H9 (cell line): ENCODE measurements around the gene GET3. TPM values are rescaled to one million over a fixed set of nuclear protein-coding genes. Genes with fewer than 3 reads are reported as not detected.

Source experiments
- DNase-seq: peaks from one replicate; pipeline ENCODE4 v3.0.0-alpha.2; 2017
- H2AFZ ChIP-seq: one replicate; pipeline ENCODE4 v1.6.1; 2013; ENCODE audit warnings: mild to moderate bottlenecking, low read length, control low read depth, moderate library complexity
- H2AK5ac ChIP-seq: 2 replicates; pipeline ENCODE4 v1.6.1; 2013; ENCODE audit warnings: low read length, control low read depth, mixed read lengths; ENCODE audit not compliant: insufficient read length
- H2BK120ac ChIP-seq: one replicate; pipeline ENCODE4 v1.6.1; 2013; ENCODE audit warnings: low read depth, mild to moderate bottlenecking, low read length, control low read depth, inconsistent platforms; ENCODE audit not compliant: poor library complexity, severe bottlenecking
- H2BK12ac ChIP-seq: 2 replicates; pipeline ENCODE4 v1.6.1; 2013; ENCODE audit warnings: low read length, control low read depth, mixed read lengths, low read depth; ENCODE audit not compliant: insufficient read length
- H2BK15ac ChIP-seq: 2 replicates; pipeline ENCODE4 v1.6.1; 2013; ENCODE audit warnings: low read depth, low read length, control low read depth
- H2BK20ac ChIP-seq: one replicate; pipeline ENCODE4 v1.6.1; 2013; ENCODE audit warnings: low read depth, mild to moderate bottlenecking, low read length, control low read depth, inconsistent platforms; ENCODE audit not compliant: poor library complexity, severe bottlenecking
- H2BK5ac ChIP-seq: 2 replicates; pipeline ENCODE4 v1.6.1; 2013; ENCODE audit warnings: low read length, control low read depth, mixed read lengths; ENCODE audit not compliant: insufficient read length
- H3K14ac ChIP-seq: 2 replicates; pipeline ENCODE4 v1.6.1; 2013; ENCODE audit warnings: low read length, control low read depth; ENCODE audit not compliant: insufficient read depth
- H3K18ac ChIP-seq: 2 replicates; pipeline ENCODE4 v1.6.1; 2013; ENCODE audit warnings: low read depth, mild to moderate bottlenecking, mixed read lengths, low read length, control low read depth; ENCODE audit not compliant: insufficient read length
- H3K23ac ChIP-seq: 2 replicates; pipeline ENCODE4 v1.6.1; 2013; ENCODE audit warnings: low read length, control low read depth, mixed read lengths, low read depth; ENCODE audit not compliant: insufficient read length
- H3K23me2 ChIP-seq: 2 replicates; pipeline ENCODE4 v1.6.1; 2013; ENCODE audit warnings: low read depth, mild to moderate bottlenecking, mixed read lengths, low read length, control low read depth; ENCODE audit not compliant: insufficient read length, poor library complexity, severe bottlenecking
- H3K27ac ChIP-seq: 2 replicates; pipeline ENCODE4 v1.5.1; 2013; ENCODE audit warnings: low read length, control low read depth, mixed read lengths, low read depth; ENCODE audit not compliant: insufficient read length
- H3K27me3 ChIP-seq: 2 replicates; pipeline ENCODE4 v1.6.1; 2013; ENCODE audit warnings: low read length, control low read depth, inconsistent platforms; ENCODE audit not compliant: insufficient read depth
- H3K4ac ChIP-seq: 2 replicates; pipeline ENCODE4 v1.6.1; 2013; ENCODE audit warnings: low read depth, mild to moderate bottlenecking, control low read depth, inconsistent platforms, low read length, moderate library complexity
- H3K4me1 ChIP-seq: 2 replicates; pipeline ENCODE4 v1.6.1; 2013; ENCODE audit warnings: low read length, control low read depth, inconsistent platforms; ENCODE audit not compliant: insufficient read depth
- H3K4me2 ChIP-seq: 2 replicates; pipeline ENCODE4 v1.6.1; 2013; ENCODE audit warnings: low read length, control low read depth, mixed read lengths; ENCODE audit not compliant: insufficient read length, insufficient read depth
- H3K56ac ChIP-seq: 2 replicates; pipeline ENCODE4 v1.6.1; 2013; ENCODE audit warnings: low read depth, mild to moderate bottlenecking, mixed read lengths, low read length, control low read depth; ENCODE audit not compliant: insufficient read length
- H3K79me1 ChIP-seq: 2 replicates; pipeline ENCODE4 v1.6.1; 2013; ENCODE audit warnings: low read depth, mild to moderate bottlenecking, moderate library complexity, low read length, control low read depth, inconsistent platforms; ENCODE audit not compliant: insufficient read depth, poor library complexity, severe bottlenecking
- H3K79me2 ChIP-seq: 2 replicates; pipeline ENCODE4 v1.6.1; 2013; ENCODE audit warnings: low read length, control low read depth, inconsistent platforms; ENCODE audit not compliant: insufficient read depth
- H3K9ac ChIP-seq: 2 replicates; pipeline ENCODE4 v1.6.1; 2013; ENCODE audit warnings: low read length, control low read depth, mixed read lengths; ENCODE audit not compliant: insufficient read length; ENCODE audit errors: extremely low read depth
- H3K9me3 ChIP-seq: one replicate; pipeline ENCODE4 v1.6.1; 2013; ENCODE audit warnings: low read depth, low read length, inconsistent platforms; ENCODE audit not compliant: control insufficient read depth
- H3T11ph ChIP-seq: one replicate; pipeline ENCODE4 v1.6.1; 2013; ENCODE audit warnings: mild to moderate bottlenecking, low read length, control low read depth, inconsistent platforms
- H4K20me1 ChIP-seq: one replicate; pipeline ENCODE4 v1.6.1; 2013; ENCODE audit not compliant: control insufficient read depth, insufficient read length, insufficient read depth
- H4K5ac ChIP-seq: 2 replicates; pipeline ENCODE4 v1.6.1; 2013; ENCODE audit warnings: low read depth, mild to moderate bottlenecking, mixed read lengths, low read length, control low read depth; ENCODE audit not compliant: insufficient read length
- H4K8ac ChIP-seq: replicated peaks from 2 replicates; pipeline ENCODE4 v1.6.1; 2013; ENCODE audit warnings: low read length, control low read depth, mixed read lengths, low read depth; ENCODE audit not compliant: insufficient read length
- H4K91ac ChIP-seq: 2 replicates; pipeline ENCODE4 v1.6.1; 2013; ENCODE audit warnings: low read depth, mild to moderate bottlenecking, moderate library complexity, mixed read lengths, low read length, control low read depth; ENCODE audit not compliant: insufficient read length
- H3K27ac Mint-ChIP-seq, 3 experiments: 2 replicates in 2 of 3; 3 replicates in 1 of 3; pipeline ENCODE4 v1.8.0; 2020 to 2021; ENCODE audit warnings: mixed read lengths in 3 of 3, mild to moderate bottlenecking in 1 of 3, moderate library complexity in 1 of 3
- H3K27me3 Mint-ChIP-seq: 2 replicates; pipeline ENCODE4 v1.8.0; 2021; ENCODE audit warnings: low read depth, mild to moderate bottlenecking, moderate library complexity, mixed read lengths
- H3K36me3 Mint-ChIP-seq, 3 experiments: 2 replicates in 2 of 3; 3 replicates in 1 of 3; pipeline ENCODE4 v1.8.0; 2020 to 2021; ENCODE audit warnings: low read depth in 3 of 3, mixed read lengths in 3 of 3; ENCODE audit not compliant: insufficient read depth in 1 of 3
- H3K4me1 Mint-ChIP-seq, 2 experiments: 2 replicates each; pipeline ENCODE4 v1.8.0; 2020; ENCODE audit warnings: mixed read lengths in 2 of 2
- H3K4me3 Mint-ChIP-seq, 2 experiments: 2 replicates in 1 of 2; 3 replicates in 1 of 2; pipeline ENCODE4 v1.8.0; 2020 to 2021; ENCODE audit warnings: mild to moderate bottlenecking in 2 of 2, mixed read lengths in 2 of 2, moderate library complexity in 1 of 2
- H3K9me3 Mint-ChIP-seq, 2 experiments: 2 replicates in 1 of 2; 3 replicates in 1 of 2; pipeline ENCODE4 v1.8.0; 2020; ENCODE audit warnings: mild to moderate bottlenecking in 2 of 2, mixed read lengths in 2 of 2, moderate library complexity in 1 of 2
- WGBS: extraction: QIAGEN DNeasy Blood & Tissue Kit; methylation state at CpG from one replicate; pipeline ENCODE4 v1.1.7; 2013; ENCODE audit warnings: missing lambda C conversion rate, low lambda C conversion rate, mixed read lengths; ENCODE audit not compliant: insufficient read length; ENCODE audit errors: extremely low coverage; 5-methylcytosine and 5-hydroxymethylcytosine counted together
- total RNA-seq: library from RNA; stranded (reverse); gene quantifications from 2 replicates; pipeline ENCODE4 v1.2.1, GENCODE V29; 2021
- TF ChIP-seq, protein P1 (sequence below): fragments of 200-600 bp; sonication (generic); conservative IDR thresholded peaks from 3 replicates; pipeline ENCODE4 v1.8.0; 2021; ENCODE audit warnings: antibody characterized with exemption, mild to moderate bottlenecking

GET3 gene
- total RNA-seq, 1 experiment from 2014 or later: 81.6 TPM

DNA sequence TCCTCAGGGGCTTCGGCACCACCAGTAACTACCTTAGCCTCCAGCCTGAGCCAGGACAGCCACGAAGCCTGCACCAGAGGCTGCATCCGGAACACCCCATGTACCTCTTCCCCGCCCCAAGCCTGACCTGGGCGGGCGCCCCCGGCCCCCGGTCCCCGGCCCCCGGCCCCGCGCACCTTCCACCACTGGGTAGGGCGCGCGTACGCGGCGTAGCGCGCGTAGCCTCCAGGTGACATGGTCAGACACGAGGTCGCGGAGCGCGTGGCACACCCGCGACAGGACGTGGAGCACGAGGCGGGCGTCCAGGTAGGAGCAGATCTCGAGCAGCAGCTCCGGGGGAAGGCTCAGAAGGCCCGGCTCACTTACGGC, 41.3 kb upstream of the GET3 start:
- no peak overlapping the region for H3K18ac ChIP-seq
- no peaks in the 10 kb centered on the region for H3K79me2 ChIP-seq
- TF ChIP-seq, protein P1, sequence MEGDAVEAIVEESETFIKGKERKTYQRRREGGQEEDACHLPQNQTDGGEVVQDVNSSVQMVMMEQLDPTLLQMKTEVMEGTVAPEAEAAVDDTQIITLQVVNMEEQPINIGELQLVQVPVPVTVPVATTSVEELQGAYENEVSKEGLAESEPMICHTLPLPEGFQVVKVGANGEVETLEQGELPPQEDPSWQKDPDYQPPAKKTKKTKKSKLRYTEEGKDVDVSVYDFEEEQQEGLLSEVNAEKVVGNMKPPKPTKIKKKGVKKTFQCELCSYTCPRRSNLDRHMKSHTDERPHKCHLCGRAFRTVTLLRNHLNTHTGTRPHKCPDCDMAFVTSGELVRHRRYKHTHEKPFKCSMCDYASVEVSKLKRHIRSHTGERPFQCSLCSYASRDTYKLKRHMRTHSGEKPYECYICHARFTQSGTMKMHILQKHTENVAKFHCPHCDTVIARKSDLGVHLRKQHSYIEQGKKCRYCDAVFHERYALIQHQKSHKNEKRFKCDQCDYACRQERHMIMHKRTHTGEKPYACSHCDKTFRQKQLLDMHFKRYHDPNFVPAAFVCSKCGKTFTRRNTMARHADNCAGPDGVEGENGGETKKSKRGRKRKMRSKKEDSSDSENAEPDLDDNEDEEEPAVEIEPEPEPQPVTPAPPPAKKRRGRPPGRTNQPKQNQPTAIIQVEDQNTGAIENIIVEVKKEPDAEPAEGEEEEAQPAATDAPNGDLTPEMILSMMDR: no peak
- Mint-ChIP-seq H3K27me3 (no peaks in the 10 kb centered on the region; the same call in 1 of the 2 replicates), H3K4me3 (peak overlapping the region; percentile 82 to 89), H3K9me3 (no peaks in the 10 kb centered on the region), H3K27ac (peak overlapping the region in 1 of 3 experiments; percentile 70; a peak in 1 of 7 replicates), H3K36me3 (peaks cover 6 to 27% (median 19%) of the 10 kb centered on the region in 3 experiments; a peak in 6 of 7 replicates), H3K4me1 (0 out of 4 replicates have a peak, but pooled peaks cover 0 to 2% of the 10 kb centered on the region in 2 experiments)
- H2BK20ac ChIP-seq: no peak overlapping the region
- no peak overlapping the region for H4K5ac ChIP-seq
- peaks cover 4% of the 10 kb centered on the region for H3K23me2 ChIP-seq
- H2AFZ ChIP-seq: no peak overlapping the region
- no peaks in the 10 kb centered on the region for H3K27me3 ChIP-seq
- H3K27ac ChIP-seq: no peak overlapping the region
- no peak overlapping the region for H2BK120ac ChIP-seq
- H3K56ac ChIP-seq: no peak overlapping the region
- no peak overlapping the region for H3T11ph ChIP-seq
- peak overlapping the region; percentile 81 for H3K4me2 ChIP-seq
- H2AK5ac ChIP-seq: no peak overlapping the region
- no peak overlapping the region for H3K9ac ChIP-seq
- H3K4me1 ChIP-seq: 0 out of 2 replicates have a peak, but pooled peaks cover 2% of the 10 kb centered on the region
- H4K8ac ChIP-seq: no peak overlapping the region
- H3K79me1 ChIP-seq: no peaks in the 10 kb centered on the region
- H3K14ac ChIP-seq: no peak overlapping the region
- DNase-seq: no peak
- peaks cover 3% of the 10 kb centered on the region for H4K20me1 ChIP-seq
- H3K9me3 ChIP-seq: no peaks in the 10 kb centered on the region
- no peak overlapping the region for H2BK12ac ChIP-seq
- H2BK5ac ChIP-seq: no peak overlapping the region
- H2BK15ac ChIP-seq: no peak overlapping the region
- H3K4ac ChIP-seq: no peak overlapping the region
- WGBS: no CpG with 5 or more reads among the region's 36 CpGs
- H3K23ac ChIP-seq: no peak overlapping the region
- H4K91ac ChIP-seq: no peak overlapping the region
